ENCODE results near the gene PAPSS2. TPM values are rescaled to one million over a fixed set of nuclear protein-coding genes. Genes with fewer than 3 reads are reported as not detected.

Gene PAPSS2
- total RNA-seq, 1 experiment from 2014 or later, result 22.1 TPM

DNA sequence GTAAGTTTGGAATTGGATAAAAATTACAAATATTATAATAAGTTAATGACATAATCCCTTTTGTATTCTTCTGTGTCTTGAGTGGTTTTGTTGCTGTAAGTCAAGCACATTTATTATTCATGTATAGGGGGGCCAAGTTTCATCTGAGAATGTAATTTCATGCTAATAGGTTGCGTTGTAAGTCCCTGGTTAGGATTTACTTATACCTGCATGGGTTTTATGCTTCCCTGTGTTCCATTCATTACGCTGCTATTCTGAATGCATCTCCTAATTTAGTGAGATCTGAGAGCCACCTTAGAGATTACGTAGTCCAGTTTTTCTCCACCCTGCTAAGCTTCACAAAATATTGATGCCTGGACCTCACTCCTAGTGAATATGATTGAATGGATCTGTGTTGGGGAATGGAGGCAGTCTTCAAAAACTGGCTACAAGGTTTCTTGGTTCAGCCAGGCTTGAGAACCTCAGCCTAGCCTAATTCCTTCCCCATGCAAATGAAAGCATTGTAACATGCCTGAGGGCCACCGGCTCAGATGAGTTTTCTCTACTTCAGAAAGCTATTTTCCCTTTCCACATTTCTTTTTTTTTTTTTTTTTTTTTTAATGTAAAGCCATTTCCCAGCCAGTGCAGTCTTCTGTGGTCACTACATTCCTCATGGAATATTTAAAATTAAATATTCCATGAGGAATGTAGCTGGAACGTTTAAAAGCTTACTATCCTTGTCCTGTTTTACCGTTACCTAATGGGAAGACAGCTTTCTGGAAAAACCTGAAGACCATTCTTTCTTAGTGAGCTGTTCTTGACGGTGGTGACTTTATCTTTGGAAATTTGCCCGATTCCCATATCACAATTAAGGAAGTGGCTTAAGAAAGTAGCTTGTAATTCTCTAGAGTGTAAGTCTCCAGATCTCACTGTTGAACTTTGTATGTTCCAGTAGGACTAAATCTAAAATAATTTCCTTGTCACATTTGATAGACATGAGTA lies 16.0 kb downstream of the PAPSS2 start:
- no peak for DNase-seq (ENCODE audit: low spot score)
- no peak overlapping the region for H3K4me3 Mint-ChIP-seq
- H3K27me3 Mint-ChIP-seq (ENCODE audit: low read depth), result no peaks in the 10 kb centered on the region
- H3K27ac Mint-ChIP-seq, result peak overlapping the region; percentile 89
- ChIA-PET POLR2A (interaction anchor here (0.7 to 1.0 kb wide), 2 partner anchors 57 to 86 kb away, joined by 3 to 4 read pairs; no protein-coding TSS in a partner anchor), CTCF (interaction anchor here (0.6 to 1.2 kb wide), 2 partner anchors 59 to 983 kb away, joined by 3 to 4 read pairs; no protein-coding TSS in a partner anchor)
- peak; percentile 74 for ATAC-seq
- peaks cover 9% of the 10 kb centered on the region for H3K9me3 Mint-ChIP-seq
- peaks cover 4% of the 10 kb centered on the region; the same call in 1 of the 2 replicates for H3K36me3 Mint-ChIP-seq
- TF ChIP-seq, protein P1, sequence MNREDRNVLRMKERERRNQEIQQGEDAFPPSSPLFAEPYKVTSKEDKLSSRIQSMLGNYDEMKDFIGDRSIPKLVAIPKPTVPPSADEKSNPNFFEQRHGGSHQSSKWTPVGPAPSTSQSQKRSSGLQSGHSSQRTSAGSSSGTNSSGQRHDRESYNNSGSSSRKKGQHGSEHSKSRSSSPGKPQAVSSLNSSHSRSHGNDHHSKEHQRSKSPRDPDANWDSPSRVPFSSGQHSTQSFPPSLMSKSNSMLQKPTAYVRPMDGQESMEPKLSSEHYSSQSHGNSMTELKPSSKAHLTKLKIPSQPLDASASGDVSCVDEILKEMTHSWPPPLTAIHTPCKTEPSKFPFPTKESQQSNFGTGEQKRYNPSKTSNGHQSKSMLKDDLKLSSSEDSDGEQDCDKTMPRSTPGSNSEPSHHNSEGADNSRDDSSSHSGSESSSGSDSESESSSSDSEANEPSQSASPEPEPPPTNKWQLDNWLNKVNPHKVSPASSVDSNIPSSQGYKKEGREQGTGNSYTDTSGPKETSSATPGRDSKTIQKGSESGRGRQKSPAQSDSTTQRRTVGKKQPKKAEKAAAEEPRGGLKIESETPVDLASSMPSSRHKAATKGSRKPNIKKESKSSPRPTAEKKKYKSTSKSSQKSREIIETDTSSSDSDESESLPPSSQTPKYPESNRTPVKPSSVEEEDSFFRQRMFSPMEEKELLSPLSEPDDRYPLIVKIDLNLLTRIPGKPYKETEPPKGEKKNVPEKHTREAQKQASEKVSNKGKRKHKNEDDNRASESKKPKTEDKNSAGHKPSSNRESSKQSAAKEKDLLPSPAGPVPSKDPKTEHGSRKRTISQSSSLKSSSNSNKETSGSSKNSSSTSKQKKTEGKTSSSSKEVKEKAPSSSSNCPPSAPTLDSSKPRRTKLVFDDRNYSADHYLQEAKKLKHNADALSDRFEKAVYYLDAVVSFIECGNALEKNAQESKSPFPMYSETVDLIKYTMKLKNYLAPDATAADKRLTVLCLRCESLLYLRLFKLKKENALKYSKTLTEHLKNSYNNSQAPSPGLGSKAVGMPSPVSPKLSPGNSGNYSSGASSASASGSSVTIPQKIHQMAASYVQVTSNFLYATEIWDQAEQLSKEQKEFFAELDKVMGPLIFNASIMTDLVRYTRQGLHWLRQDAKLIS (CRISPR knock-in tag; IDR thresholded peaks at IDR 0.05; ENCODE audit: borderline replicate concordance), result no peak
- TF ChIP-seq, protein P2, sequence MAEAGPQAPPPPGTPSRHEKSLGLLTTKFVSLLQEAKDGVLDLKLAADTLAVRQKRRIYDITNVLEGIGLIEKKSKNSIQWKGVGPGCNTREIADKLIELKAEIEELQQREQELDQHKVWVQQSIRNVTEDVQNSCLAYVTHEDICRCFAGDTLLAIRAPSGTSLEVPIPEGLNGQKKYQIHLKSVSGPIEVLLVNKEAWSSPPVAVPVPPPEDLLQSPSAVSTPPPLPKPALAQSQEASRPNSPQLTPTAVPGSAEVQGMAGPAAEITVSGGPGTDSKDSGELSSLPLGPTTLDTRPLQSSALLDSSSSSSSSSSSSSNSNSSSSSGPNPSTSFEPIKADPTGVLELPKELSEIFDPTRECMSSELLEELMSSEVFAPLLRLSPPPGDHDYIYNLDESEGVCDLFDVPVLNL (CRISPR knock-in tag; IDR thresholded peaks at IDR 0.05; ENCODE audit: borderline replicate concordance, low read depth), result no peak
- TF ChIP-seq SMAD4 (CRISPR knock-in tag; IDR thresholded peaks at IDR 0.05) (no peak), ZNF671 (CRISPR knock-in tag; IDR thresholded peaks at IDR 0.05) (no peak), HMGA2 (CRISPR knock-in tag; IDR thresholded peaks at IDR 0.05) (no peak), EMX1 (CRISPR knock-in tag; IDR thresholded peaks at IDR 0.05) (no peak), GRHL2 (CRISPR knock-in tag; IDR thresholded peaks at IDR 0.05; ENCODE audit: insufficient replicate concordance, severe bottlenecking) (no peak), MXD4 (CRISPR knock-in tag; IDR thresholded peaks at IDR 0.05; ENCODE audit: borderline replicate concordance) (no peak), ZNF396 (CRISPR knock-in tag; IDR thresholded peaks at IDR 0.05; ENCODE audit: borderline replicate concordance) (no peak), OVOL2 (CRISPR knock-in tag; IDR thresholded peaks at IDR 0.05; ENCODE audit: borderline replicate concordance) (no peak)
- TF ChIP-seq, protein P3, sequence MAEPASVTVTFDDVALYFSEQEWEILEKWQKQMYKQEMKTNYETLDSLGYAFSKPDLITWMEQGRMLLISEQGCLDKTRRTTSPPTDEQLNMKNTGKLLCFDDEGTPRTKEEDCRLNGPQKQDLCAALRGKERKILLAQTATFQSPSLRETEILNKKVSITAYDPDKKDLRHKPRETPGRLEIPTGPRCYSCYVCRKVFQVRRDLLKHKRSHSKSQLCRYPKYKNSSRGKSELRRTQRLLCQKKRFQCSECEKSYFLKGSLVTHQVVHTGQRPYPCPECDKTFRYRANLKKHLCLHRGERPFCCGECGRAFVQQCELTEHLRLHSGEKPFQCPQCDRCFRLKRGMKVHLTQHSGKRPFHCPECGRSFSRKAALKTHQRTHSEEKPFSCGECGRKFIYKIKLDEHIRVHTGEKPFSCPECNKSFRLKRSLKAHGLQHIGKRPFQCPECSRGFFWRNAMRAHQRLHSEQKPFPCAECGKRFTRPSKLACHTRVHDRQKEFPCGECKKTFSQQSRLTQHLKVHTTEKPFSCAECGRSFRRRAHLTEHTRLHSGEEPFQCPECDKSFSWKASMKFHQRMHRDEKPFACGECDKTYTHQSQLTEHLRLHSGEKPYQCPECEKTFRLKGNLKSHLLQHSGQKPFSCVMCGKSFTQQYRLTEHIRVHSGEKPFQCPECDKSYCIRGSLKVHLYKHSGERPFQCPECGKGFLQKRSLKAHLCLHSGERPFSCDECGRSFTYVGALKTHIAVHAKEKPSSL (CRISPR knock-in tag; conservative IDR thresholded peaks at IDR 0.05), result no peak
- TF ChIP-seq, protein P4, sequence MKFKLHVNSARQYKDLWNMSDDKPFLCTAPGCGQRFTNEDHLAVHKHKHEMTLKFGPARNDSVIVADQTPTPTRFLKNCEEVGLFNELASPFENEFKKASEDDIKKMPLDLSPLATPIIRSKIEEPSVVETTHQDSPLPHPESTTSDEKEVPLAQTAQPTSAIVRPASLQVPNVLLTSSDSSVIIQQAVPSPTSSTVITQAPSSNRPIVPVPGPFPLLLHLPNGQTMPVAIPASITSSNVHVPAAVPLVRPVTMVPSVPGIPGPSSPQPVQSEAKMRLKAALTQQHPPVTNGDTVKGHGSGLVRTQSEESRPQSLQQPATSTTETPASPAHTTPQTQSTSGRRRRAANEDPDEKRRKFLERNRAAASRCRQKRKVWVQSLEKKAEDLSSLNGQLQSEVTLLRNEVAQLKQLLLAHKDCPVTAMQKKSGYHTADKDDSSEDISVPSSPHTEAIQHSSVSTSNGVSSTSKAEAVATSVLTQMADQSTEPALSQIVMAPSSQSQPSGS (CRISPR knock-in tag; IDR thresholded peaks at IDR 0.05; ENCODE audit: borderline replicate concordance, low read depth), result no peak
- H3K4me1 Mint-ChIP-seq, result peaks cover 16% of the 10 kb centered on the region

DNA sequence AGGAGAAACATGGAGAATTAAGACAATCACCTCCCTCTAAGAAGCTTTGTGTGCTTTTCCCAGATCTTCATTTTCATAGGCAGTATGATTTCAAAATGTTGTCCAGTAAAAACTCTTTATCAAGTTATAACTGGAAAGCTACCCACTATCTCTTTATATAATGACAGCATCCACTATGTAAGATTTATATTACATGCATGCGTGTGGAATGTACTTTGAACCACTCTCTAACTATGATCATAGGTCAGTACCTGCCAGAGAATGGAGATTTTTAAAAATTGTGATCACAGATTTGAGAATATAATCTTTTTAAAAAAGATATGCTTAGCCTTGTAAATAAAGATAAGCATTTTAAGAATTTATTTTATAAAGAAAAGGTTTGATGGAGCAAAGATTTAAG lies 17.9 kb downstream of the PAPSS2 start:
- ChIA-PET POLR2A (no interaction called here), CTCF (no interaction called here)
- ATAC-seq (no peak), DNase-seq (ENCODE audit: low spot score) (no peak)
- Mint-ChIP-seq H3K4me3 (no peak overlapping the region), H3K4me1 (peaks cover 16% of the 10 kb centered on the region), H3K27me3 (ENCODE audit: low read depth) (no peaks in the 10 kb centered on the region), H3K36me3 (peaks cover 4% of the 10 kb centered on the region; the same call in 1 of the 2 replicates), H3K27ac (no peak overlapping the region), H3K9me3 (peaks cover 9% of the 10 kb centered on the region)
- TF ChIP-seq TEAD1 (CRISPR knock-in tag; IDR thresholded peaks at IDR 0.05), result no peak
- TF ChIP-seq, protein P5, sequence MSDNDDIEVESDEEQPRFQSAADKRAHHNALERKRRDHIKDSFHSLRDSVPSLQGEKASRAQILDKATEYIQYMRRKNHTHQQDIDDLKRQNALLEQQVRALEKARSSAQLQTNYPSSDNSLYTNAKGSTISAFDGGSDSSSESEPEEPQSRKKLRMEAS (CRISPR knock-in tag; IDR thresholded peaks at IDR 0.05), result no peak
- TF ChIP-seq, protein P6, sequence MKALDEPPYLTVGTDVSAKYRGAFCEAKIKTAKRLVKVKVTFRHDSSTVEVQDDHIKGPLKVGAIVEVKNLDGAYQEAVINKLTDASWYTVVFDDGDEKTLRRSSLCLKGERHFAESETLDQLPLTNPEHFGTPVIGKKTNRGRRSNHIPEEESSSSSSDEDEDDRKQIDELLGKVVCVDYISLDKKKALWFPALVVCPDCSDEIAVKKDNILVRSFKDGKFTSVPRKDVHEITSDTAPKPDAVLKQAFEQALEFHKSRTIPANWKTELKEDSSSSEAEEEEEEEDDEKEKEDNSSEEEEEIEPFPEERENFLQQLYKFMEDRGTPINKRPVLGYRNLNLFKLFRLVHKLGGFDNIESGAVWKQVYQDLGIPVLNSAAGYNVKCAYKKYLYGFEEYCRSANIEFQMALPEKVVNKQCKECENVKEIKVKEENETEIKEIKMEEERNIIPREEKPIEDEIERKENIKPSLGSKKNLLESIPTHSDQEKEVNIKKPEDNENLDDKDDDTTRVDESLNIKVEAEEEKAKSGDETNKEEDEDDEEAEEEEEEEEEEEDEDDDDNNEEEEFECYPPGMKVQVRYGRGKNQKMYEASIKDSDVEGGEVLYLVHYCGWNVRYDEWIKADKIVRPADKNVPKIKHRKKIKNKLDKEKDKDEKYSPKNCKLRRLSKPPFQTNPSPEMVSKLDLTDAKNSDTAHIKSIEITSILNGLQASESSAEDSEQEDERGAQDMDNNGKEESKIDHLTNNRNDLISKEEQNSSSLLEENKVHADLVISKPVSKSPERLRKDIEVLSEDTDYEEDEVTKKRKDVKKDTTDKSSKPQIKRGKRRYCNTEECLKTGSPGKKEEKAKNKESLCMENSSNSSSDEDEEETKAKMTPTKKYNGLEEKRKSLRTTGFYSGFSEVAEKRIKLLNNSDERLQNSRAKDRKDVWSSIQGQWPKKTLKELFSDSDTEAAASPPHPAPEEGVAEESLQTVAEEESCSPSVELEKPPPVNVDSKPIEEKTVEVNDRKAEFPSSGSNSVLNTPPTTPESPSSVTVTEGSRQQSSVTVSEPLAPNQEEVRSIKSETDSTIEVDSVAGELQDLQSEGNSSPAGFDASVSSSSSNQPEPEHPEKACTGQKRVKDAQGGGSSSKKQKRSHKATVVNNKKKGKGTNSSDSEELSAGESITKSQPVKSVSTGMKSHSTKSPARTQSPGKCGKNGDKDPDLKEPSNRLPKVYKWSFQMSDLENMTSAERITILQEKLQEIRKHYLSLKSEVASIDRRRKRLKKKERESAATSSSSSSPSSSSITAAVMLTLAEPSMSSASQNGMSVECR (CRISPR knock-in tag; IDR thresholded peaks at IDR 0.05; ENCODE audit: borderline replicate concordance), result no peak
- TF ChIP-seq ZNF423 (CRISPR knock-in tag; IDR thresholded peaks at IDR 0.05), result no peak
- TF ChIP-seq, protein P7, sequence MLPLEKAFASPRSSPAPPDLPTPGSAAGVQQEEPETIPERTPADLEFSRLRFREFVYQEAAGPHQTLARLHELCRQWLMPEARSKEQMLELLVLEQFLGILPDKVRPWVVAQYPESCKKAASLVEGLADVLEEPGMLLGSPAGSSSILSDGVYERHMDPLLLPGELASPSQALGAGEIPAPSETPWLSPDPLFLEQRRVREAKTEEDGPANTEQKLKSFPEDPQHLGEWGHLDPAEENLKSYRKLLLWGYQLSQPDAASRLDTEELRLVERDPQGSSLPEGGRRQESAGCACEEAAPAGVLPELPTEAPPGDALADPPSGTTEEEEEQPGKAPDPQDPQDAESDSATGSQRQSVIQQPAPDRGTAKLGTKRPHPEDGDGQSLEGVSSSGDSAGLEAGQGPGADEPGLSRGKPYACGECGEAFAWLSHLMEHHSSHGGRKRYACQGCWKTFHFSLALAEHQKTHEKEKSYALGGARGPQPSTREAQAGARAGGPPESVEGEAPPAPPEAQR (CRISPR knock-in tag; IDR thresholded peaks at IDR 0.05), result no peak

Measured in WTC11 (cell line).